ENCODE data around the gene TNIP3.
A peak's percentile ranks its signal among the peaks of the same experiment; 100 is the strongest.

TNIP3 gene

GRCh38 chr4:121138039-121138825 lies 25.9 kb downstream of the TNIP3 start:
- DNase-seq, result peak; percentile 23

DNA sequence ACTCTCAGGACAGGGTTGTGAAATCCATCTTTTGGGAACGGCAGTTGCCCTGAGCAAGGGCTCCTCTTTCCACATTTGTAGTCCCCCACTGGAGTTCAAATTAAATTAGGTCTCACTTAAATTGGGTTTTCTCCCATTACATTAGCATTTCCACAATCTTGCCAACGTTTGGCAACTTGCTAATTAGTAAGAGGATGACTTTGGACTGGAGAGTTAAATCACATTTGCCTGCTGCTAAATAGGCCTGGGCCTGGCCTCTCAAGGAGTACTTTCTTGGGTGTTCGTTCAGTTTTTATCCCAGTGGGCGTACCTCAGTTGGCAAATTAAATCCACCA lies 33.8 kb downstream of the TNIP3 start:
- DNase-seq, result no peak

- DNase-seq, result no peak
Measured at GRCh38 chr4:121129606-121130325, 34.4 kb downstream of the TNIP3 start.

GRCh38 chr4:121127100-121127499 lies 37.0 kb downstream of the TNIP3 start:
- DNase-seq, result no peak

- no peak for DNase-seq
Measured at GRCh38 chr4:121126449-121127006, 37.6 kb downstream of the TNIP3 start.

GRCh38 chr4:121125498-121125885 lies 38.6 kb downstream of the TNIP3 start:
- DNase-seq, result no peak

DNA sequence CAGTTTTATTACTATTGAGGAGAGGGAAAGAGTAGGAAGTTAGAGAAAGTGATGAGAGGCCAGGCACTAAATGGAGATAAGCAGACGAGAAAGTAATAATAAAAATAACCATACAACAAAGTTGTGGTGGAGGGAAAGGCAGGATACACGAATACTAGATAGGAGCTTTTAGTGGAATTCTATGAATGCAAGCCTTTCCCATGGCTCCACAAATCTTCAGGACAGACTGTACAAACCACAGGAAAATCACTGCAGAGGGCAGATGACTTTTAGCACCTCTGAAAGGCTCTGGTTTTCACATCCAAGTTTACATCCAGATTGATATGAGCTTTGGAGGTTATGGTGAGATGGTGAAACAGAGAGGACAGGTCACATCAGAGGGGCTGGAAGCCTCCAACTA lies 41.5 kb downstream of the TNIP3 start:
- DNase-seq, result no peak

GRCh38 chr4:121119715-121120114 lies 44.4 kb downstream of the TNIP3 start:
- no peak for DNase-seq

- no peak for DNase-seq
Measured at GRCh38 chr4:121118344-121118743, 45.8 kb downstream of the TNIP3 start.

DNA sequence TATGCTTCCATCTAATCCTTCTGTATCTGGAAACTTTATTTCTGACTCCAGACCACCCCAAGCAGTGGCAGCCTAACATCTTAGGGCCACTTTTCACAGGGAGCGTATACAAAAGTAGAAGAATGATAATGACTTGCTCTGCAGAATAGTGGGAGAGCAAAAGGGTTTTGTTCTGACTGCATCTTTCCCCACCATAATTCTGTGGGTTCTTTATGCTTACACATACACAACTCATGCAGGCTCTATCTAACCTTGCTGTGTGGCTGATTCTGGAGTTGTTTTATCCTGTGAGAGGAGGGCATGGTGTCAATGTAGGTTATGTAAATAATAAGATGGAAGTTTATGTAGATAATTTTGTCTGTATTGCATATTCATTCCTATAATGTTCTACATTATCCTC lies 49.4 kb downstream of the TNIP3 start:
- no peak for DNase-seq

DNA sequence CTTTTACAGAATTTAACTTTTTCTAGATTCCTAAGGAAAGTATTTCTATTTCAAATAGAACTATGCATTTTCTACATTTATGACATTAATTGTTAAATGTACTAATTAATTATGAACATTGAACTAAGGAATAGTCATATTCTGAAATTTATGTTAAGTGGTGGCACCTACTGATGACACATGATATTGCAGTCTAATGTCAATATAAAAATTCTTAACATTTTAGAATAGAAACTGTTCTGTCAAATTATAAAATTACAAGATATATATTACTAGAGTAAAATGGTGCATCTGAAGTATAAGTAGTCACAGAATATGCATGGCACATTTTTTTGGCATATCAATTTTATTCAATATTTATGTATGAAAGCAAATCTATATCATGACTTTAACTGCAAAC lies 51.6 kb downstream of the TNIP3 start:
- DNase-seq, result no peak

GRCh38 chr4:121108557-121108956 lies 55.6 kb downstream of the TNIP3 start:
- DNase-seq, result no peak

DNA sequence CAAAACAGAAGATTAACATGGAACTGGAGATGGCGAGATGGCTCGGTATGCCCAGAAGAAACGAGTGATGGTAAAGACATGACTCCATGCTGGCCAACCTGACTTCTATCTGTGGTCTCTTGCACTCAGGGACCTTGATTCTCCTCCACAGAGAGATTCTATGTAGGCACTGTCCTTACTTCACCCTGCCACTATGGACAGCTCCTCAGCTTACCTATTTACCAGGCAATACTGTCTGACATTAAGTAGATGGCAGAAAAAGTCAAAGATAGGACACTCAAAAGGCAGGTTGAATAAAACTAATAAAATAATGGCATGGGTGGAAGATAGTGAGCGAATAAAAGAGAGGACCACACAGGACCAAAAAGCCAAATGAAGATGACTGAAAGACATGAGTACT lies 56.6 kb downstream of the TNIP3 start:
- DNase-seq, result no peak

DNA sequence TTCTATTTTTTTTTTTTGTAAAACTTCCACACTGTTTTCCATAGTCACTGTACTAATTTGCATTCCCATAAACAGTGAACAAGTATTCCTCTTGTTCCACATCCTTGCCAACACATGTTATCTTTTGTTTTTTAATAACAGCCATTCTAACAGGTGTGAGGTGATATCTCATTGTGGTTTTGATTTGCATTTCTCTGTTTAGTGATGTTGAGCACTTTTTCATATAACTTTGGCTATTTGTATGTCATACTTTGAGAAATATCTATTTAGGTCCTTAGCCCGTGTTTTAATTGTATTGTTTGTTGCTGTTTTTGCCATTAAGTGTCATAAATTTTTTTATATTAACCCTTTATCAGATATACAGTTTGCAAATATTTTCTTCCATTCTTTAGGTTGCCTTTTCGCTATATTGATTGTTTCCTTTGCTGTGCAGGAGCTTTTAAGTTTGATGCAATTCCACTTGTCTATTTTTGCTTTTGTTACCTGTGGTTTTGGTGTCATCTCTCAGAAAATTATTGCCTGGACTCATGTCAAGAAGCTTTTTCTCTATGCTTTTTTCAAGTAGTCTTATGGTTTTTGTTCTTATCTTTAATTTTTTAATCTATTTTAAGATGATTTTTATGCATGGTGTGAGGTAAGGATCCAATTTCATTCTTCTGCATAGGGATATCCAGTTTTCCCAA lies 63.9 kb downstream of the TNIP3 start:
- no peak for DNase-seq

- DNase-seq, result no peak
Measured at GRCh38 chr4:121098266-121098665, 65.9 kb downstream of the TNIP3 start.

GRCh38 chr4:121096629-121097028 lies 67.5 kb downstream of the TNIP3 start:
- peak; percentile 68 for DNase-seq

GRCh38 chr4:121096191-121096590 lies 67.9 kb downstream of the TNIP3 start:
- DNase-seq, result peak; percentile 51

GRCh38 chr4:121094297-121094966 lies 69.7 kb downstream of the TNIP3 start:
- DNase-seq, result no peak

- no peak for DNase-seq
Measured at GRCh38 chr4:121093261-121093660, 70.9 kb downstream of the TNIP3 start.

DNA sequence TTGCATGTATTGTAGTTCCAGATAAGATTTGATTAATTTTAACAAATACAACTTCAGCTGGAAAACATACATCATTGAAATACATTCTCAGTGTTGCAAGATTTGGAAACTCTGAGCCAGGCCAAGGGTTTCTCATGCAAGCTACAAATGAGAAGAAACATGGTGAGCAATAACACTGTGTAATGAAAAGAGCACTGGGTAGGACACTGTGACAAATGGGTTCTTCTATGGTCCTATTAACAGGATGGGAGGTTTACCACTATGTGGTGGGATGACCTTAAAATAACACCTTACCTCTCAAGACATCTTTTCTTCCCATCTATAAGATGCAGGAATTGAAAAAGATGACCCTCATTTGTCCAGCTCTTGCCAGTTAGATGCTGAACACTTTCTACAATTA lies 72.2 kb downstream of the TNIP3 start:
- no peak for DNase-seq

DNA sequence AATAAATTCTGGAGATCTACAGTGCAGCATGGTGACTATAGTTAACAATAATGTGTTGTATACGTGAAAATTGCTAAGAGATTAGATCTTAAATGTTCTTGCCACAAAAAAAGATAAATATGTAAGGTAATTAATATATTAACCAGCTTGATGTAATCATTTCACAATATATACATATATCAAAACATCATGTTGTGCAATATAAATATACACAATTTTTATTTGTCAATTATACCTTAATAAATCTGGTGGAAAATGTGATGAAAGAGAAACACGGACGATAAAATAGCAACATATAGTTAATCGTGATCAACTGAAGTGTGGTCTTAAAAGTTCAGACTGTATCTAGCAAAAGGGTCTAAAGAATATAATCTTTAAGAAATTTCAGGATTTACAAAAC lies 75.3 kb downstream of the TNIP3 start:
- no peak for DNase-seq
